Small intestine (tissue), 16 donors: ENCODE data around the gene NEBL. TPM values are rescaled to one million over a fixed set of nuclear protein-coding genes. Genes with fewer than 3 reads are reported as not detected.
"Not testable (repeated sequence)": the region's sequence is repeated elsewhere in the genome, so short reads cannot be mapped to it uniquely, and the experiment has no call there.

Experiments
- DNase-seq, 2 donors: peaks; one replicate each; pipeline versions ENCODE4 v3.0.0 to v3.0.0-alpha.2; 2013
- FAIRE-seq: peaks from 2 replicates; lab custom pipeline; 2012; peaks lifted over from hg19 to GRCh38; lab: Jason Lieb, UNC
- H3K27ac ChIP-seq, 3 donors: one replicate each; pipeline ENCODE4 v1.5.1; 2013; ENCODE audit warnings: low read length in 2 of 3, mild to moderate bottlenecking in 2 of 3, control low read depth in 1 of 3, inconsistent platforms in 1 of 3, low read depth in 1 of 3, moderate library complexity in 1 of 3
- H3K27me3 ChIP-seq, 3 donors: one replicate each; pipeline ENCODE4 v1.6.1; 2013; ENCODE audit warnings: low read length in 3 of 3, inconsistent platforms in 1 of 3; ENCODE audit not compliant: control insufficient read depth in 3 of 3, insufficient read depth in 3 of 3
- H3K36me3 ChIP-seq, 3 donors: one replicate each; pipeline ENCODE4 v1.6.1; 2013; ENCODE audit warnings: low read length in 3 of 3, inconsistent platforms in 1 of 3, low read depth in 1 of 3, mild to moderate bottlenecking in 1 of 3, moderate library complexity in 1 of 3; ENCODE audit not compliant: control insufficient read depth in 3 of 3, insufficient read depth in 2 of 3
- H3K4me1 ChIP-seq, 3 donors: one replicate each; pipeline ENCODE4 v1.6.1; 2013; ENCODE audit warnings: low read length in 2 of 3, inconsistent platforms in 1 of 3, low read depth in 1 of 3, mild to moderate bottlenecking in 1 of 3, moderate library complexity in 1 of 3; ENCODE audit not compliant: control insufficient read depth in 3 of 3, insufficient read depth in 2 of 3
- H3K4me3 ChIP-seq, 3 donors: one replicate each; pipeline ENCODE4 v1.5.1; 2013; ENCODE audit warnings: low read length in 3 of 3, control low read depth in 1 of 3, inconsistent platforms in 1 of 3, low read depth in 1 of 3, mild to moderate bottlenecking in 1 of 3, moderate library complexity in 1 of 3
- H3K9me3 ChIP-seq, 2 donors: one replicate each; pipeline ENCODE4 v1.6.1; 2013; ENCODE audit warnings: low read depth in 1 of 2, low read length in 1 of 2; ENCODE audit not compliant: control insufficient read depth in 2 of 2, insufficient read depth in 1 of 2
- WGBS, 3 donors: extraction: QIAGEN DNeasy Blood & Tissue Kit; methylation state at CpG; one replicate each; pipeline ENCODE4 v1.1.7; 2013; 5-methylcytosine and 5-hydroxymethylcytosine counted together
- long read RNA-seq, 10 donors: transcript quantifications; one replicate each; lab custom pipeline, GENCODE V29; 2026
- polyA plus RNA-seq, 4 donors: library from polyadenylated mRNA; stranded (reverse) in 3 of 4; unstranded in 1 of 4; fragments of 200-250 nt in 3 of 4; fragments of 120-200 nt in 1 of 4; gene quantifications; one replicate each; pipeline versions ENCODE4 v1.2.1 to v1.2.3, GENCODE V29; 2013
- donor health status: healthy with polysubstance abuse.
- donor health status: control.
- donor health status: control.
- donor health status: Bipolar disorder and iron deficiency.
- donor health status: healthy.

NEBL gene
- 1 to 10 TPM; 1.4 to 1.8 (median 1.6) TPM for polyA plus RNA-seq
- long read RNA-seq, donor 1, partial matches to known transcripts = 0 of 3 reads
- long read RNA-seq, donor 1, other reads (novel, unspliced or antisense) = 0 of 3 reads
- long read RNA-seq, donor 2, partial matches to known transcripts = 0 of 1 reads
- long read RNA-seq, donor 2, other reads (novel, unspliced or antisense) = 0 of 1 reads
- long read RNA-seq, donor 3, partial matches to known transcripts = 0 of 1 reads
- long read RNA-seq, donor 3, other reads (novel, unspliced or antisense) = 0 of 1 reads
- long read RNA-seq, donor 4 = 0 reads
- long read RNA-seq, donor 5 = 0 reads
- long read RNA-seq, donor 6 = 0 reads
- long read RNA-seq, donor 7 = 0 reads
- long read RNA-seq, donor 8, partial matches to known transcripts = 0 of 2 reads
- long read RNA-seq, donor 8, other reads (novel, unspliced or antisense) = 0 of 2 reads
- long read RNA-seq, donor 9 = 0 reads
- long read RNA-seq, donor 10 = 0 reads

DNA sequence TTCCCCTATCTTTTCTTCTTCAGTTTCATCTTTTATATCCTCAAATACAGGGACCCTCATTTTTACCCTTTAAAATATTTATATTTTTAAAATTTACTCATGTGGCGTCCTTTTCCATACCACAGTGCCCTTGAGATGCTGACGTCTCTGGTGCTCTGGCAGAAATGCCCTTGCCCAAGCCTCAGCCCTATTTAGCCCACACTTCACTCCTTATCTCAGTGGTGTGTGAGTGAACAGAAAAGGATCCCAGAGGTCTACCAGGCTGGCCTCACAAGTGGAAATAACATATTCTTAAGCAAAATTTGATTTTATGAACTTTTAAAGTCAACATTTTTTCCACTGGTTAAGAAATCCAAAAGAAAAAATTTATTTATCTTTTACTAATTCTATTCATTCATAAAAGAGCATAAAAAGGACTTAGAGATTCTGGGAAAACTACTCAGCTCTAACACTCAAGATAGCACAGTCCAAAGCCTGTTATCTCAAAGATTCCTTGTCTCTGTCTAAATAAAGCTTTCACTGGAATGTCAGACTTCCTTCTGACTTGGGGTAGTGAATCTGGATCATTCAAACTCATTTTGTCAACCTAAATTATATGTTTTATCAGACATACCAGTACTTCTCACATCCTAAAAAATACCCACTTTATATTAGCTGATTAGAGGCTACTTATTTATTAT is at the start of gene NEBL:
Gene NEBL (minus strand): TSS at position 166 of the 680 bp plus-strand sequence. CDS start 106 bp downstream, at position 60.
- H3K27ac ChIP-seq = no peak within 1 kb of the TSS
- H3K9me3 ChIP-seq = no peaks in the 10 kb centered on the region
- H3K4me3 ChIP-seq = no peak within 1 kb of the TSS
- DNase-seq (no peak), FAIRE-seq (no peak)
- 80 to 85% (median 80%) methylated on average over 2 of the region's 2 CpGs for WGBS, 3 donors
- H3K27me3 ChIP-seq = no peaks in the 10 kb centered on the region
- H3K4me1 ChIP-seq = no peaks in the 10 kb centered on the region
- H3K36me3 ChIP-seq = no peaks in the 10 kb centered on the region

DNA sequence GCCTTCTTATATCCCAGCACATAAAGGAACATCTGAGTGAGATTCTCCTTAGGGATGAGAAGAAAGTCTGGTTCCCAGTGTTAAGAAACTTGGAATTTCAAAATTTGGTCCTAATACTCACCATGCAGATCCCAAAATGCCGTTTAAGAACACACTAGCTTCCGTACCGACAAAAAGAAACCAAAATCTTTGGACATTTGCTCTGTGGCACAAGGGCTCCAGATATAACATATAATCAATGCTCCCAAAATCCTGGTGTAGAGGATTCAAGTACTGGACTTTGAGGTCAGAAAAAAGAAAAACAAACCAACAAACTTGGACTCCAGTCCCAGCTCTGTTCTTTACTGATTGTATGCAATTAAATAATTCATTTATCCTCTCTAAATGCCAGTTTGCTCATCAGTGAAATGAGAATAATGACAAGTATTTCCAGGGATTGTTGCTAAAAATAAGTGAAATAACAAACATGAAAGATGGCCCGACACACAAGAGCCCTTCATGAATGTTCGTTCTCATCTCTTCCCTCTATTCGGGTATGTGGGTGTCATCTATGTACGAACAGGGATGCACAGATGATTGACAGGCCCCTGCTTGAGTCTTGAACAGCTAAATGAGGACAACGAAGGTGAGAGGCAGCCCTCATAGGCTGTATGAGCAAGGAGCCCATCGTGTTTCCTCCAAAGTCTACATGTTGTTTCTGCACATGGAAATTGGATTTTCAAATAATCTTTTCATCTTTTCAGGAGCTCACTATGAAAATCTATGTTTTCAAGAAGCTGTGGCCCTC is 48.6 kb upstream of the NEBL start:
- FAIRE-seq (no peak), DNase-seq (no peak)
- WGBS, 3 donors = 87 to 89% (median 87%) methylated on average over 9 of the region's 9 CpGs
- H3K4me3 ChIP-seq = no peak overlapping the region
- H3K4me1 ChIP-seq = no peaks in the 10 kb centered on the region
- H3K27ac ChIP-seq = no peak overlapping the region
- no peaks in the 10 kb centered on the region for H3K27me3 ChIP-seq
- H3K36me3 ChIP-seq = no peaks in the 10 kb centered on the region
- H3K9me3 ChIP-seq = no peaks in the 10 kb centered on the region

GRCh38 chr10:20944789-20945502 is 47.8 kb upstream of the NEBL start:
- Histone ChIP-seq H3K36me3 (no peaks in the 10 kb centered on the region), H3K27ac (no peak overlapping the region), H3K9me3 (no peaks in the 10 kb centered on the region), H3K27me3 (no peaks in the 10 kb centered on the region), H3K4me3 (no peak overlapping the region), H3K4me1 (no peaks in the 10 kb centered on the region)
- no peak for DNase-seq
- FAIRE-seq = no peak
- 90 to 92% (median 92%) methylated on average over 7 of the region's 7 CpGs for WGBS, 3 donors

DNA sequence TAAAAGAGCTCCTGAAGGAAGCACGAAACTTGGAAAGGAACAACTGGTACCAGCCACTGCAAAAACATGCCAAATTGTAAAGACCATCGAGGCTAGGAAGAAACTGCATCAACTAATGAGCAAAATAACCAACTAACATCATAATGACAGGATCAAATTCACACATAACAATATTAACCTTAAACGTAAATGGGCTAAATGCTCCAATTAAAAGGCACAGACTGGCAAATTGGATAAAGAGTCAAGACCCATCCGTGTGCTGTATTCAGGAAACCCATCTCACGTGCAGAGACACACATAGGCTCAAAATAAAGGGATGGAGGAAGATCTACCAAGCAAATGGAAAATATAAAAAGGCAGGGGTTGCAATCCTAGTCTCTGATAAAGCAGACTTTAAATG is 42.3 kb upstream of the NEBL start:
- not testable (repeated sequence) for FAIRE-seq, DNase-seq, H3K4me3 ChIP-seq, H3K36me3 ChIP-seq, H3K27ac ChIP-seq, H3K27me3 ChIP-seq, H3K9me3 ChIP-seq, H3K4me1 ChIP-seq
- whole genome bisulfite sequencing, 3 donors = 40 to 78% (median 70%) methylated on average over 1 to 5 of the region's 5 CpGs

DNA sequence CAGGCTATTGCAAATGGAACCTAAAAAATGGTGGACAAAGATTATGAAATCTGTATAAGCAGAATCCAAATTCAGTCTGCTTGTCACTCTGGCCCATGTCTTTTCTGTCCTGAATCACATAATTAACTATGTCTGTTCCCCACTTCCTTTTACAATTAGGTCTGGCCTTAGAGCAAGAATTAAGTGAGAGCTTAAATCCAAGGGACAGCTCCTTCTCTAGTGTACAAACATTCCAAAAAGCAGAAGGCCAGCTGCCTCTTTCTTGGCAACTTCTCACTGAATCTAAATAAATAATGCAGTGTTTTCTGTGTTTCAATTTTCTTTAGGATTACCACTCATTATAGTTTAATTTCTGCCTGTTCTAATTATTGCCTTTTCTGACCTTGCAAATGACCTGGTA is 39.3 kb upstream of the NEBL start:
- Histone ChIP-seq H3K4me3 (no peak overlapping the region), H3K27me3 (no peaks in the 10 kb centered on the region), H3K27ac (no peak overlapping the region), H3K36me3 (no peaks in the 10 kb centered on the region), H3K9me3 (peaks cover 0 to 3% of the 10 kb centered on the region in 2 donors), H3K4me1 (no peaks in the 10 kb centered on the region)
- FAIRE-seq = no peak
- no peak for DNase-seq

GRCh38 chr10:20935931-20936330 is 38.8 kb upstream of the NEBL start:
- no peaks in the 10 kb centered on the region for H3K36me3 ChIP-seq
- H3K4me3 ChIP-seq = no peak overlapping the region
- DNase-seq (no peak), FAIRE-seq (no peak)
- 52 to 64% (median 59%) methylated on average over 2 of the region's 2 CpGs for WGBS, 3 donors
- H3K9me3 ChIP-seq = peaks cover 0 to 3% of the 10 kb centered on the region in 2 donors
- no peaks in the 10 kb centered on the region for H3K4me1 ChIP-seq
- no peaks in the 10 kb centered on the region for H3K27me3 ChIP-seq
- H3K27ac ChIP-seq = no peak overlapping the region

DNA sequence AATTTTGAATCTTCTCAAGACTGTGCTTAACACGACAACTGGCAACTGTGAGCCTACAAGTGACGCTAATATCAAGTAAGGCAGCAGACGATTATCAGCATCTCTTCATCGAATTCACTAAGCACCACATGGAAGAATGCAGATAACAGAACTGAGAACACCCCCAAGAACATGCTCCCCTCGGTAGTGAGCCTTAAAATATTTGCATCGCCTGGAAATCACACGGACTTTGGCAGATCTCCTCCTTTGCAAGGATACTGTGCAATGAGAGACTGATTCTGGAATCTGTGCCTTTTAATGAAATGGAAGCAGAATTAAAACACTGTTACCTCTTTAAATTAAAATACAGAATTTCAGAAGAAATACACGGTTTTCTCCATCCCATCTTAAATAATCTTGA is 38.2 kb upstream of the NEBL start:
- DNase-seq (no peak), FAIRE-seq (no peak)
- no peak overlapping the region for H3K4me3 ChIP-seq
- no peaks in the 10 kb centered on the region for H3K27me3 ChIP-seq
- H3K4me1 ChIP-seq = no peaks in the 10 kb centered on the region
- 81 to 85% (median 83%) methylated on average over 8 of the region's 8 CpGs for WGBS, 3 donors
- H3K9me3 ChIP-seq = peaks cover 0 to 3% of the 10 kb centered on the region in 2 donors
- H3K27ac ChIP-seq = no peak overlapping the region
- no peaks in the 10 kb centered on the region for H3K36me3 ChIP-seq

DNA sequence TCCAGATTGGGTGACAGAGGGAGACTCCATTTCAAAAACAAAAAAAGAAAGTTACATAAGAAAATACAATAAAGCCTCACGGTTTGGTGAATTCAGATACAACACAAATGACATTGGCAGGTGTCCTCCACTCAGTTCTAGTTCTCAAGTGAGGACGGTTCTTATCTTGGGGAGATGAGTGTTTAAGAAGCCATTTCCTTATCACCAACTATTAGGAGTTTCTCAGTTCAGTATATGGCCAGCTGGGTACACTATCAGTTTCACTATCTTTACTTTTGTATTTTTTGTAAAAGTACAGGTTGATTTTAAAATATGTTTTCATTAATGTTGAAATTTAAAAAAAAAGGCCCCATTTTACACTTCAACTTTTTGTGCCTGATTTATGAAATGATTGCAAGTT is 36.6 kb upstream of the NEBL start:
- FAIRE-seq (no peak), DNase-seq (no peak)
- Histone ChIP-seq H3K4me1 (no peaks in the 10 kb centered on the region), H3K4me3 (no peak overlapping the region), H3K27me3 (no peaks in the 10 kb centered on the region), H3K27ac (no peak overlapping the region), H3K36me3 (no peaks in the 10 kb centered on the region), H3K9me3 (peaks cover 0 to 3% of the 10 kb centered on the region in 2 donors)
- 44 to 74% (median 51%) methylated on average over 2 of the region's 2 CpGs for WGBS, 3 donors
